ENCODE data around the gene FKBP4. TPM values are rescaled to one million over a fixed set of nuclear protein-coding genes. Genes with fewer than 3 reads are reported as not detected.
A peak's percentile ranks its signal among the peaks of the same experiment; 100 is the strongest.

The FKBP4 gene
- total and polyA plus RNA-seq, 2 of the 13 experiments (the other 11 are each of a cell fraction or from before 2014, with no cell fraction given): 25.7 to 66.1 TPM

DNA sequence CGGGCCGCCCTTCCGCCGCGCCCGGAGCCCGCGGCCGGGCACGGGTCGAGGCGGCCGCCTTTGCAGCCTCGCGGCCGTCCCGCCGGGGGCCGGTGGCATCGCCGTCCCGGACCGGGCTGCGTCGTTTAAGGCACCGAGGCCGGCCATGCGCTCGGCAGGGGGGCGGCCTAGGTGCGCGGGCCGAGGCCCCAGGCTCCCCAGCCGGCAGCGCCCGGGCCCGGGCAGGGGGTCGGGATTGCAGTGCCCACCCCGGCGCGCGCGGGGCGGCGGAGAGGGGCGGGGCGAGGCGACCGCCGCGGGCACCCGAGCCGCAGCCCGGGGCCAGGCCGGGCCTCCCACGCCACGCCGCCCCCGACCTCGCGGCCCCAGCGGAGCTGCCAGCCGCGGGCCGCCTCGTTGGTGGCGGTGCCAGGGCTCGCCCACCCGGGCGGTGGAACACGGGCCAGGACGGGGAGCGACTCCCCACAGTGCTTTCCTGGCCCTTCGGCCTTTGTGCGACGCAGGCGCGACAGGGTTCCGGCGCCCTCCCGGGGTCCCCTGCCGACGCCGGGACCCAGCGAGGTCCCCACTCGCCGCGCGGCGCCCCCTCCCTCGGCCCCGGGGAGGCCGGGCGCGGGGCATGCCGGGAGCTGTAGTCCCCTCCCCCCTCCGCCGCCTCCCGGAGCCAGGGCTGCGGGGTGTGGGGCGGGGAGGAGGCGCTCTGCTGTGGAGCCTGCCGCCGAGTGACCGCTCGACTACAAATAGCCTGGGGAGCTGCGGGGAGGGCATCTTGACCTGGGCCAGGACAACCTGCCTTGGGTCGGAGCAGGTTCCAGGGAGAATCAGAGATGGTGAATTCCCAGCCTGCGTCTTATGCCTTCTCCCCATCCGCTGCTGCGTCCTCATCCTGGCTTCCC lies 769 bp downstream of the FKBP4 start (continued):
- no peak for TF ChIP-seq ZNF674 (CRISPR knock-in tag; IDR thresholded peaks at IDR 0.05; ENCODE audit: low read depth)
- TF ChIP-seq, protein P1, sequence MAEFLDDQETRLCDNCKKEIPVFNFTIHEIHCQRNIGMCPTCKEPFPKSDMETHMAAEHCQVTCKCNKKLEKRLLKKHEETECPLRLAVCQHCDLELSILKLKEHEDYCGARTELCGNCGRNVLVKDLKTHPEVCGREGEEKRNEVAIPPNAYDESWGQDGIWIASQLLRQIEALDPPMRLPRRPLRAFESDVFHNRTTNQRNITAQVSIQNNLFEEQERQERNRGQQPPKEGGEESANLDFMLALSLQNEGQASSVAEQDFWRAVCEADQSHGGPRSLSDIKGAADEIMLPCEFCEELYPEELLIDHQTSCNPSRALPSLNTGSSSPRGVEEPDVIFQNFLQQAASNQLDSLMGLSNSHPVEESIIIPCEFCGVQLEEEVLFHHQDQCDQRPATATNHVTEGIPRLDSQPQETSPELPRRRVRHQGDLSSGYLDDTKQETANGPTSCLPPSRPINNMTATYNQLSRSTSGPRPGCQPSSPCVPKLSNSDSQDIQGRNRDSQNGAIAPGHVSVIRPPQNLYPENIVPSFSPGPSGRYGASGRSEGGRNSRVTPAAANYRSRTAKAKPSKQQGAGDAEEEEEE (CRISPR knock-in tag; IDR thresholded peaks at IDR 0.05; ENCODE audit: borderline replicate concordance): no peak
- TF ChIP-seq SATB2 (CRISPR knock-in tag; IDR thresholded peaks at IDR 0.05): no peak
- TF ChIP-seq ETV6 (CRISPR knock-in tag; conservative IDR thresholded peaks at IDR 0.05): no peak
- TF ChIP-seq ZNF720 (CRISPR knock-in tag; IDR thresholded peaks at IDR 0.05): no peak
- TF ChIP-seq ZNF180 (CRISPR knock-in tag; IDR thresholded peaks at IDR 0.05; ENCODE audit: borderline replicate concordance, low read depth): no peak
- no peak for TF ChIP-seq KDM5B (CRISPR knock-in tag; IDR thresholded peaks at IDR 0.05; ENCODE audit: borderline replicate concordance)
- no peak for TF ChIP-seq ZNF879 (CRISPR knock-in tag; IDR thresholded peaks at IDR 0.05)
- TF ChIP-seq HHEX (CRISPR knock-in tag; IDR thresholded peaks at IDR 0.05): no peak
- peak; percentile 67; the same call in 1 of the 2 replicates for TF ChIP-seq HCFC1 (IDR thresholded peaks at IDR 0.05; ENCODE audit: low read depth, low read length)
- TF ChIP-seq RFXAP (CRISPR knock-in tag; IDR thresholded peaks at IDR 0.05; ENCODE audit: borderline replicate concordance): no peak
- no peak for TF ChIP-seq ZNF598 (CRISPR knock-in tag; IDR thresholded peaks at IDR 0.05; ENCODE audit: borderline replicate concordance)
- no peak for TF ChIP-seq NFE2L2 (IDR thresholded peaks at IDR 0.05; ENCODE audit: low read length)
- 0 out of 2 replicates have a peak, but pooled peaks have one; percentile 22 for TF ChIP-seq IRF2 (CRISPR knock-in tag; IDR thresholded peaks at IDR 0.05)

All from HepG2 (cell line).